GM06990 (cell line): ENCODE data around the gene NEU4.

Experiments
- DNase-seq: peaks from one replicate; pipeline ENCODE4 v3.0.0-alpha.2; 2011; ENCODE audit not compliant: insufficient read length; ENCODE audit errors: extremely low read depth
- H3K27me3 ChIP-seq: replicated peaks from 2 replicates; pipeline ENCODE4 v1.6.0; 2011; ENCODE audit warnings: low read length; ENCODE audit not compliant: control insufficient read depth, insufficient read depth
- H3K36me3 ChIP-seq: 2 replicates; pipeline ENCODE4 v1.5.1; 2011; ENCODE audit warnings: low read length; ENCODE audit not compliant: control insufficient read depth, insufficient read depth
- H3K4me3 ChIP-seq: replicated peaks from 2 replicates; pipeline ENCODE4 v1.5.1; 2011; ENCODE audit warnings: low read depth, mild to moderate bottlenecking, control low read depth, low read length
- TF ChIP-seq, protein P1 (sequence below): IDR thresholded peaks from 2 replicates; pipeline ENCODE4 v1.5.1; 2011; ENCODE audit warnings: low read length, control low read depth, mild to moderate bottlenecking, inconsistent platforms; ENCODE audit not compliant: insufficient read depth, poor library complexity, severe bottlenecking

Gene NEU4

DNA sequence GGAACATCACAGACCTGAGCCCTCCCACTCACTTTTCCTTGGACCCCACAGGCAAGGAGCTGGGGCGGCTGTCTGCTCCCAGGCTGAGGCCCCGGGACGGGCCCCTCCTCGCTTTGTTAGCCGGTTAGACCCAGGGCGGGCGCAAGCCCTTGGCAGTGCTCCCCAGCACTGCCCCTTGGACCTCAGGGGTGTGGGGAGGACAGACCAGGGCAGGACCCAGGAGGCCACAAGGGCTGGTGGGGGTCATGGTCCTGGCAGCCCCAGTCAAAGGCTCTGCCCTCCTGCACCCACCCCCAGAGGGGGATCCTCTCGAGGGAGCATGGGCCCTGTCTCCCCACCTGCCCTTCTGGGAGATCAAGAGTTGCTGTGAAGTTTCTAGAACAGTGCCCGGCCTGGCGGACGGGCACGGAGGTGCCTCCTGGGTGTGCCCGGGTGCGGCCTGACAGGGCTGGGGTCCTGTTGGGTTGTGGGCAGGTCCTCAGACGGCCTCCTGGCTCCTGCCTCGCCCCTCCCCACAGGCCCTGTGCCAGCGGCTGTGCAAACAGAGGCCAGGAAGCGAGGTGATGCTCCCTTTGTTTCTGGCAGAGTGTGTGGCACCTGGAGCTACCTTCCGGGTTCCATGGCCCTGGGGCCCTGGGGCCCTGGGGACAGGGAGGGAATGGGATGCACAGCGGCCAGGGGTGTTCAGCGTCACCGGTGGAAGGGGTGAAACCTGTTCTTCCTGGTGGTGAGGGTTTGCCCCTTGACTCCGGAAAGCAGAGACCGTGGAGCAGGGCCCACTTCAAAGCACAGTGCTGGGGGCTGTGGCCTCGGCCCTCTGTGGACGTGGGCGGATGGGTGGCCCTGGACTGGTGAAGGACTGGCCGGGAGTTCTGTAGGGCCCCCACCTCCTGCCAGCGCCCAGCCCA is 35.2 kb upstream of the NEU4 start:
- no peak for DNase-seq
- TF ChIP-seq, protein P1, sequence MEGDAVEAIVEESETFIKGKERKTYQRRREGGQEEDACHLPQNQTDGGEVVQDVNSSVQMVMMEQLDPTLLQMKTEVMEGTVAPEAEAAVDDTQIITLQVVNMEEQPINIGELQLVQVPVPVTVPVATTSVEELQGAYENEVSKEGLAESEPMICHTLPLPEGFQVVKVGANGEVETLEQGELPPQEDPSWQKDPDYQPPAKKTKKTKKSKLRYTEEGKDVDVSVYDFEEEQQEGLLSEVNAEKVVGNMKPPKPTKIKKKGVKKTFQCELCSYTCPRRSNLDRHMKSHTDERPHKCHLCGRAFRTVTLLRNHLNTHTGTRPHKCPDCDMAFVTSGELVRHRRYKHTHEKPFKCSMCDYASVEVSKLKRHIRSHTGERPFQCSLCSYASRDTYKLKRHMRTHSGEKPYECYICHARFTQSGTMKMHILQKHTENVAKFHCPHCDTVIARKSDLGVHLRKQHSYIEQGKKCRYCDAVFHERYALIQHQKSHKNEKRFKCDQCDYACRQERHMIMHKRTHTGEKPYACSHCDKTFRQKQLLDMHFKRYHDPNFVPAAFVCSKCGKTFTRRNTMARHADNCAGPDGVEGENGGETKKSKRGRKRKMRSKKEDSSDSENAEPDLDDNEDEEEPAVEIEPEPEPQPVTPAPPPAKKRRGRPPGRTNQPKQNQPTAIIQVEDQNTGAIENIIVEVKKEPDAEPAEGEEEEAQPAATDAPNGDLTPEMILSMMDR, result no peak
- H3K36me3 ChIP-seq, result no peaks in the 10 kb centered on the region
- H3K4me3 ChIP-seq, result no peak overlapping the region
- no peaks in the 10 kb centered on the region; the same call in 1 of the 2 replicates for H3K27me3 ChIP-seq

DNA sequence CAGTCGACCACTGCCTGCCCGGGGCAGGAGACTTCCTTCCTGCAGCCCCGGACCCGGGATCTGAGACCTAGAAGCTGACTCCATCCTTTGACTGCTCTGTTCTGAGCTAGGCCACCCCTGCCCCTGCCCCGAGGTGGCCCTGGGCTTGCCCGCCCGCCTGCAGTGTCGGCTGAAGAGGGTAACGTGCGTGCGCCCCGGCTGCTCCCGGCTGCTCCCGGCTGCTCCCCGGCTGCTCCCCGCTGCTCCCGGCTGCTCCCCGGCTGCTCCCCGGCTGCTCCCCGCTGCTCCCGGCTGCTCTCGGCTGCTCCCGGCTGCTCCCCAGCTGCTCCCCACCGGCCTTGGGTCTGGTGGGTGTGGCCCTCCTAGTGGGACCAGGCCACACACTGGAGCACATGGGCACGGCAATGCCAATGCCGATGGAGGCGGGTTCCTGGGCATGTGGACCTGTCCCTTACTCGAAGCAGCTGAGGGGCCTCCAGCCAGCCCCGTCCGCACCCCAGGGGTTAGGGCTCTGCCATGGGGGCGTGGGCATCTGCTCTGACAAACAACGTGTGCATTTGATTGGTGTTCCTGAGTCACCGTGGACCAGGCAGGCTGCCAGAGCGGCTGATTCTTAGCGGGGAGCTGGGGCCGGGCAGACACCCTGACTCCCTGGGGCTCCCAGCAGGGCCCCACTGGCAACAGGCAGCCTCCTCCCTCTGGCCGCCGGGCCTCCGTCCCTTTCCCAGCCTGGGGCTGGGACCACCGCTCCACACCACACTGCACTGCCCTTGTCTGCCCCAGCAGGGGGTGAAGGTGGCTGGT is 34.4 kb upstream of the NEU4 start:
- TF ChIP-seq, protein P1, result no peak
- H3K36me3 ChIP-seq, result no peaks in the 10 kb centered on the region
- H3K4me3 ChIP-seq, result no peak overlapping the region
- DNase-seq, result no peak
- no peaks in the 10 kb centered on the region; the same call in 1 of the 2 replicates for H3K27me3 ChIP-seq

DNA sequence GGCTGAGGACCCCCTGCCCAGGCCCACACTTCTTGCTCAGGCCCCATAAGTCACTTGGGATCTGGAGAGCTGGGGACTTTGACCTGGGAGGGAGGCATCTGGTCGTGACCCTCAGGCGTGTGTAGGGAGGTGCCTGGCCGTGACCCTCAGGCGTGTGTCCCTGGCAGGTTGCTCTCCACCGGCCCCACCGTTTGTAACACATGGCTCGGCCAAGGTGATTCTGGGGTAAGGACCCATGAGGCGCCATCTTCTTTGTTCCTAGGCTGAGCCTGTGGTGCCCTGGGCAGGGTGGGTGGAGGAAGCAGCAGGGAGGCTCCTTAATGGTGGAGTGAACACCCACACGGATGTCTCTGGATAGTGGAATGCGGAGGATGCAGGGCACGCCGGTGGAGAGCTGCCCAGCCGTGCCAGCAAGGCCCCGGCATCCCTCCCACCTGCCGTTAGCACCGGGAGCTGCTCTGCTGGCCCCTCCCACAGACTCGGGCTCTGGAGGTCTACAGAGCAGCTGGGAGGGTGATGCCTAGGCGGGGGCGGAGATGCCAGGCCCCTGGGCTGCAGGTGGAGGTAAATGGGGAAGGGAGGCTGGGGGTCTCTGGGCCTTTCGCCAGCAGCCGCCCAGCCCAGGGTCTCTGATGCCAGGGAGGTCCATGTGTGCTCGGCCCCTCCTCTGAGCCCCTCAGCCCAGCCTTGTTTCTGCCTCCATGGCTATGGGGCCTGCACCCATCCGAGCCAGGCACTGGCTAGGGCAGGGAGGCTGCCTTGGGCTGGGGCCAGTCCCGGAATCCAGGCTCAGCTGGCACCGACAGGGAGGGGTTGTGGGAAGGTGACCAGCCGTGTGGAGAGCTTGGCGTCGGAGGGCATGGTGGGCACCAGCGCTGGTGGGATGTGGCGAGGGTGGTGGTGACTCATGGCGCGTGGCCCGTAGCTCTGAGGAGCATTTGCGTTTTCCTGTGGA is 33.5 kb upstream of the NEU4 start:
- H3K27me3 ChIP-seq, result no peaks in the 10 kb centered on the region; the same call in 1 of the 2 replicates
- no peak overlapping the region for H3K4me3 ChIP-seq
- no peak for DNase-seq
- TF ChIP-seq, protein P1, result no peak
- no peaks in the 10 kb centered on the region for H3K36me3 ChIP-seq

DNA sequence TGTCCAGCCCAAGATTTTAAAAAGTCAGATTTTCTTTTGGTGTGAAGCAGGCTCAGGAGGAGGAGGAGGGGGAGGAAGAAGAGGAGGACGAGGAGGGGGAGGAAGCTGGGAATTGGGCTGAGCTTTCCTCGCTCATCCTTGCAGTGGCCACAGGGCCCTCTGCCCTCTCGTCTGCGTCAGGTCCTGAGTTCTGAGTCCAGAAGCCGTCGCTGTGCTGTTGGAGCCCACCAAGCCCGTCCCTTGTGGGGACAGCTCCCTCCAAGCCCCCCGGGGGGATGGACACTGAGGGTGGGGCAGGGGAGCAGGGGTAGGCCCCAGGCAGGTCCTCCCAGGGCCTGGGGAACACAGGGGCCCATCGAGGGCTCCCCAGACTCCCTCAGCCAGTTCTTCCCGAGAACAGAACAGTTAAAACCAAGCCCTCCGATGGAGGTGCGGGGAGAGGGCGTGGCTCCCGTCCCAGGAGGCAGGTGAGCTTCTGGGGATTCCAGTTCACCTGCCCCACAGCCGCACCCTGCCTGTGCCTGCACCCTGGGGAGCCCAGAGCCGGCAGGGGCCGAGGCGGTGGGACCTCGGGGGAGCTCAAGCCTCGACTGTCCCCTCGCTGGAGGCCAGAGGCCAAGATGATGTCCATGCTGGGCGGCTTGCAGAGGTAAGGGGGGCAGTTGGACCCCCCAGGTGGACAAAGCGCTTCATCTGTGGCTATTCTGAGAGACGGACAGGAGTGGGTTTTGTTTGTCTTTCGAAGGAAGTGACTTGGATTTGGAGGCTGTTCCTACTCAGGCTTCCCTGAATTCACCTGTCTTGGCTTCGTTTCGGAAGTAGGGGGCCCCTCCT is 32.4 kb upstream of the NEU4 start, which contains the start of gene GAL3ST2:
Gene GAL3ST2, plus strand, starts transcription at position 487 of the 834 bp plus-strand sequence. Its CDS starts 134 bp downstream, at position 621.
- Histone ChIP-seq H3K36me3 (no peaks in the 10 kb centered on the region), H3K4me3 (no peak within 1 kb of the TSS), H3K27me3 (no peaks in the 10 kb centered on the region; the same call in 1 of the 2 replicates)
- no peak for DNase-seq
- TF ChIP-seq, protein P1, result no peak
